ENCODE results near the gene INTS2.
"Not testable (repeated sequence)": the region's sequence is repeated elsewhere in the genome, so short reads cannot be mapped to it uniquely, and the experiment has no call there.

The INTS2 gene, protein sequence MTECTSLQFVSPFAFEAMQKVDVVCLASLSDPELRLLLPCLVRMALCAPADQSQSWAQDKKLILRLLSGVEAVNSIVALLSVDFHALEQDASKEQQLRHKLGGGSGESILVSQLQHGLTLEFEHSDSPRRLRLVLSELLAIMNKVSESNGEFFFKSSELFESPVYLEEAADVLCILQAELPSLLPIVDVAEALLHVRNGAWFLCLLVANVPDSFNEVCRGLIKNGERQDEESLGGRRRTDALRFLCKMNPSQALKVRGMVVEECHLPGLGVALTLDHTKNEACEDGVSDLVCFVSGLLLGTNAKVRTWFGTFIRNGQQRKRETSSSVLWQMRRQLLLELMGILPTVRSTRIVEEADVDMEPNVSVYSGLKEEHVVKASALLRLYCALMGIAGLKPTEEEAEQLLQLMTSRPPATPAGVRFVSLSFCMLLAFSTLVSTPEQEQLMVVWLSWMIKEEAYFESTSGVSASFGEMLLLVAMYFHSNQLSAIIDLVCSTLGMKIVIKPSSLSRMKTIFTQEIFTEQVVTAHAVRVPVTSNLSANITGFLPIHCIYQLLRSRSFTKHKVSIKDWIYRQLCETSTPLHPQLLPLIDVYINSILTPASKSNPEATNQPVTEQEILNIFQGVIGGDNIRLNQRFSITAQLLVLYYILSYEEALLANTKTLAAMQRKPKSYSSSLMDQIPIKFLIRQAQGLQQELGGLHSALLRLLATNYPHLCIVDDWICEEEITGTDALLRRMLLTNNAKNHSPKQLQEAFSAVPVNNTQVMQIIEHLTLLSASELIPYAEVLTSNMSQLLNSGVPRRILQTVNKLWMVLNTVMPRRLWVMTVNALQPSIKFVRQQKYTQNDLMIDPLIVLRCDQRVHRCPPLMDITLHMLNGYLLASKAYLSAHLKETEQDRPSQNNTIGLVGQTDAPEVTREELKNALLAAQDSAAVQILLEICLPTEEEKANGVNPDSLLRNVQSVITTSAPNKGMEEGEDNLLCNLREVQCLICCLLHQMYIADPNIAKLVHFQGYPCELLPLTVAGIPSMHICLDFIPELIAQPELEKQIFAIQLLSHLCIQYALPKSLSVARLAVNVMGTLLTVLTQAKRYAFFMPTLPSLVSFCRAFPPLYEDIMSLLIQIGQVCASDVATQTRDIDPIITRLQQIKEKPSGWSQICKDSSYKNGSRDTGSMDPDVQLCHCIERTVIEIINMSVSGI

DNA sequence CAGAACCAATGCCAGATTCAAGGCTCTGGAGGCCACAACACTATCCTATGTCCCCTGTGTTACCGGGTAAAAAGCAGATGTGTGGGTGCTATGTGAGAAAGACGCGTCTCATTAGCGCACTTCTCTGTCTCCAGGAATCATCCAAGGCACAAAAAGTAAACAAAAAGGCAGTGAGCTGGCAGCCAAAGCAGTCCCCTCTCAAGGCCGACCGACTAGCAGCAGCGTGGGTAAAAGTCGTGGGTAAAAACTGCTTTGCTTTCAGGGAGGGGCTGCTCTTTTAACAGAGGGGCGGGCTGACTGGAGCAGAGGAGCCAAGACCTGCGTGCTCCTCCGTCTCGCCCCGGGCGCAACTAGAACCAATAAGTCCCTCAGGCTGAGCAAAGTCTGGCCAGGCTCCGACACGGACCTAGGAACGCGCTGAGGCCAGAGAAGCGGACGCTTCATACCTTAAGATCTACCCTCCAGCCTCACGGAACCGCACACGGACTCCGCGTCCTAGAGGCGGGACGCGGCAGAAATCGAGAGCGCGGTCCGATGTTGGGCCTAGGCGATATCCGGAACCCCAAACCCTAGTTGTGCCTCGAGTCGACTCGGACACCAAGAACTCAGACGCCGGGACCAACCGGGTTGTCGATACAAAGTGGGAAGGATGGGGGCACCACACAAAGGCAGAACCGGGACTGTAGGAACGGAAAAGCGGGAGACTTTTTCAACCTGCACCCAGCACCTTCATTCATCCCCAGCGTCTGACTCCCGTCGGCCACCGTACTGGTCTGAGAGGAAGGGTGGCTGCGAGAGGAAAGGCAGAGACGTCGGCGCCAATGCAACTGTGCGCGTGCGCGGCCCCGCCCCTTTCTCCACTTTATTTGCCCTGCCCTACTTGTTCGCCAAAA, at the start of gene INTS2:
INTS2 (minus strand) TSS at position 775 of the 893 bp plus-strand sequence. CDS start 1,338 bp downstream, outside the sequence.
- DNase-seq (ENCODE audit: low spot score), result peak; percentile 93

DNA sequence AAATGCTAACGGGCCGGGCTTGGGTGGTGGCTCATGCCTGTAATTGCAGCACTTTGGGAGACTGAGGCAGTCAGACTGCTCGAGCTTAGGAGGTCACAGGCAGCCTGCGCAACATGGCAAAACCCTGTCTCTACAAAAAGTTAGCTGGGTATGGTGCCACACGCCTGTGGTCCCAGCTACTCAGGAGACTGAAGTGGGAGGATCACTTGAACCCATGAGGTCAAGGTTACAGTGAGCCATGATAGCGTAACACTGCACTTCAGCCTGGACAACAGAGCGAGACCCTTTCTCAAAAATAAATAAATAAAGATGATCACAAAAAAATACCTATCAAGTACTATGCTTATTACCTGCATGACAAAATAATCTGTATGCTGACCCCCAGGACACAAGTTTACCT, 46.3 kb upstream of the INTS2 start:
- DNase-seq (ENCODE audit: low spot score), result no peak

DNA sequence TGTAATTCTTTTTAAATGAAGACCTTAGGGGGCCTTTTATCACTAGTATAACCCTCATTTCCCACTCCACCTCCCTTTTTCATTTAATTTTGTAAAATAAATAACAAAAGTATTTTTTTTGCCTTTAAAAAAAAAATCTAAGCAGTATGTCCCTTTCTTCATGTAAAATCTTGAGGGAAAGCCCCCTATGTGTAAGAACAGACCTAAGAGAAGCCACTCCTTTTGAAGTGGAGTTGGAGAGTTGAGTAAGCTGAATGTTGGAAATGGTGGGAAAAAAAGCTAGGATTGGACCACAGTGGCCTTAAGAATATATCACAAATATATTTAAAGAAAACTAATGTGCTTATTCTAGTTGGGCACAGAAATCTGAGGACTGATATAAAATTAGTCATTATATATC, 44.5 kb upstream of the INTS2 start:
- DNase-seq (ENCODE audit: low spot score), result no peak

DNA sequence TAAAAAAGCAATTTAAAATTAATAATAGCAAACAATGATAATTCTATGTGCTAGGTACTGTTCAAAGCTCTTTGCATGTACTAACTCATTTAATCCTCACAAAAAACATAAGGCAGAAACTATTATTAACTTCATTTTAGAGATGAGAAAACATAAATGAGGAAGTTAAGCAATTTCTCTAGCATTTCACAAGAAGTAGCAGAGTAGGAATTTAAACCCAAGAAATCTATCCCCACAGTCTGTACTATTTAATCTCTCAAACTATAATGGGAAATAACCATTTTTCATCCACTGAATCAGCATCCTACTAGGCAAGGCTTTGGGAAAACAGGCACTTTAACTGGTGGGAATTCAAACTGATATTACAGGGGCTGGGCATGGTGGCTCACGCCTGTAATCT, 42.2 kb upstream of the INTS2 start:
- no peak for DNase-seq (ENCODE audit: low spot score)

DNA sequence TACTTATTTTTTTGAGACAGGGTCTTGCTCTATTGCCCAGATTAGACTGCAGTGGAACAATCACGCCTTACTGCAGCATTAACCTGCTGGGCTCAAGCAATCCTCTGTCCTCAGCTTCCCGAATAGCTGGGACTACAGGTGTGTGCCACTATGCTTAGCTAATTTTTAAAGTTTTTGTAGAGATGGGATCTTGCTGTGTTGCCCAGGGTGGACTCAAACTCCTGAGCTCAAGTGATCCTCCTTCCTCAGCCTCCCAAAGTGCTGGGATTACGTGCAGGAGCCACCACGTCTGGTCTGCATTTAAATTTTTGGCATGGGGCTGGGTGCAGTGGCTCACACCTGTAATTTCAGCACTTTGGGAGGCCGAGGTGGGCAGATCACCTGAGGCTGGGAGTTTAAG, 41.0 kb upstream of the INTS2 start:
- no peak for DNase-seq (ENCODE audit: low spot score)

DNA sequence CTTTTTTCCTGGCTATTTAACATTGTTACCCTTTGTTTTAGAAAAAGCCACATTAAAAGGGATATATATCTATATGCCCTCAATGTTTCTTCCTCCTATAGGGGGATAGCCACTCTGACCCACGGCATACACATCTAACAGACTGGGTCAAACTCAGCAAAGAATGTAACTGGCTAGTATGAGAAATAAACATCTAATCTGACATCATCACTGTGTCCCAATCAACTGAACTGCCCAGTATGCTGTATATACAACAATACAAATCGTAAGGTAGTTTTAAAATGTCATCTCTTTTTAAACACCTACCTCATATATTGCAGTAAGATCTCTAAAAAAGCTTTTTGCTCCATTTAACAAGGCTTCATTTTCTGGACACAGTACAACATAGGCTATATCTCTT, 39.9 kb upstream of the INTS2 start:
- DNase-seq (ENCODE audit: low spot score), result no peak

DNA sequence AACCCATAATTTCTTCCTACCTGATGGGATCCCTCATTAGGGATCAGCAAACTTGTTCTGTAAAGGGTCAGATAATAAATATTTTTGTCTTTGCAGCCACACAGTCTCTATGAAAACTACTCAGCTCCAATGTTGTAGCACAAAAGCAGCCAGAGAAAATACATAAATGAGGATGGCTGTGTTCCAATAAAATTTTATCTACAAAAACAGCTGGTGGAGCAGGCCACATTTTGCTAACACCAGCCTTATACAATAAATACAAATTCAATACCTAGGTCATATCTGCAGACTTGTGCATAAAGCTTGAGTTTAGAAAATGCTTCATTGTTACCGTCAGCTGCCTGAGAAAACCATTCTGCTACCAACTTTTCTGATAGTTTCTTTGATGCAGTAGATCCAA, 38.4 kb upstream of the INTS2 start:
- DNase-seq (ENCODE audit: low spot score), result no peak

DNA sequence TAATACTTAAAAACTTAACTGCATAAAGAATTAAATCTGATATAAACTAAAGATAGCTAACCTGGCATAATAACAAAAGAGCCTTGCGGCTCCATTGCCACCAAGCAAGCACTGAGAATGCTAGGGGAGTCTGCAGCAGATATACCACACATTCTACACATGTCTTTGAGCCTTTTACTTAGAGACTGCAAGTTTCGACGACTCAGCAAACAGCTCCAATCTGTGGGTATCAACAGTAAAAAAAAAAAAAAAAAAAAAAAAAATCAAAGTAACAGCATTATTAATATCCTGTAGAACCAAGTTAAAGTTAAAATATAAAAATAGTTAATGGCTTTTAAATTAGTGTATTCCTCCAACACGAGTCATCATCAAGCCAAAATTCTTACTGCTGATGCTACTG, 27.8 kb upstream of the INTS2 start:
- DNase-seq (ENCODE audit: low spot score), result no peak

DNA sequence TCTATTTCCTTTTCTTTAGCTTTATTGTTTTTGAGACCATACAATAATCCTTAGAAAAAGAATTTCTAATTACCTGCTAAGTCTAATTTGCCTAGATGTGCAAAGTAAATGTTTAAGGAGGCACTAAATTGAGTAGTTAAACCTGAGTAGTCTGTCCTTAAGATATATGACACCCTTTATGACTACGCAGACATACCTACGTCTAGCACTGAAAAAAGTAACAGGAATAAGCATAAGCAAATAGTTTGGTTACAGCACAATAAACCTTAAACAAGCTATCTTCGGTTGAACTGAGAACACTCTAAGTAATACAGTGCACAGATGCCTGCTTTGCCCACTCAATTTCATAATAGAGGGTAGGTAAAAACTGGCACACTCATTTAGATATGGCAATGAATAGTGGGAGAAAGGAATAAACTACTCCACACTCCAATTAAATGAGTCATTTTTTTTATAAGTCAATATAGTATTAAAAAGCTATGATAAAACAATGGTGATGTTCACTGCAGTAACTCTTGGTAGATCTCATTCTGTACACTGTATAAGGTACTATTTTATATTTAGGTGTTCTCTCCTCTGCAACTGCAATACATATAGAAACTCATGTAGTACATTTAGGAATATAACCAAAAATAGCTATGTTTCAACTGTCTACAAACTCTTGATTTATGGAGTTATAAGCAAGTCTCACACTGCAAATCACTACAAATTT, 19.7 kb upstream of the INTS2 start:
- no peak for DNase-seq (ENCODE audit: low spot score)

DNA sequence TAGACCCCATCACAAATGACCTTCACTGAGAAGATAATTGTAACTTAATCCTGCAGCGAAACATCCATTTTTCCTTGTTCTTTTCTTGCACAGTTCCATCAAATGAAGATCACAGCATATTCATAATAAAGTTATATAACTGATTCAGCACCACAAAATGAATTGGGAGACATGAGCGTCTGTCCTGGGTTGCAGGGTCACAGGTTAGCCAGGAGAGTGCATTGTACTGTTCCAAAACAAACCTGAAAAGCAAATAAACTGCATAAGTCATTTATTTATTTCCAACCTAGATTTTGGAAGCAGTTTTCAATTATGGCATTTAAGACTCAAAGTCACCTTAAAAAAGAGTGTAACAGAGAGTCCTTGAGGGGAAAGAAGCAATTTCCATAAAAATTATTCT, 18.6 kb upstream of the INTS2 start:
- DNase-seq (ENCODE audit: low spot score), result no peak

DNA sequence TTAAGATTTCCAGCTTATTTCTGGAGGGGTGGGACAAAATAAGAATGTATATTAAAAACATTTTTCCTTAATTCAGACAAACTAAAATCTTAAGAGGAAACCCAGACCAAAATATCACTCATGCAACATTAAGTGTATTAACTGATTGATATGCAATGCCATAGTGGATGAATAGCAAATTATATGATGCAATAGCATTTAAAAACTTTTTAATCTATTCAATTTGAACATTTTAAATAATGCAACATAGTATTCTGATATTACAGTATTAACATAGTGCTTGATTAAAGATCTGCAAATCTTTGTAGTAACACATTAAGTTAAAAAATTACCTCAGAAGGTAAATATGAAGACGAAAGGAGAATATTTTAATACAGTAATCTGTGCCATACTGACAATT, 15.3 kb upstream of the INTS2 start:
- no peak for DNase-seq (ENCODE audit: low spot score)

DNA sequence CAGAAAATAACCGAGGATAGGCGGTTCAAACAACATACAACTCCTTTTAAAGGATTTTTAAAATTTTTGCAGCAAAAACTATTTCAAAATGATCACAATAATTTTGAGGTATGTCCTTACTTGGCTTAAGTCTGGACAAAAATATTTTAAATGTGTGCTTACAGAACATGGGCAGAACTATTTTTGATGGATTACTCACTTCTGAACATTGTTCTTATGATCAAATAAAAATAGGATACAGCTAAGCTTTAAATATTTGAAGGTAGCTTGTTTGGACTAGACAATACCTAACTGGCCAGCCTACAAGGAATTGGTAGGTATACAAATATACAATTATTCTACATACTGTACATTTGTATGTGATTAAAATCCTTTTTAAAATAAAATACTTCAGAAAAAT, 14.3 kb upstream of the INTS2 start:
- DNase-seq (ENCODE audit: low spot score), result no peak

DNA sequence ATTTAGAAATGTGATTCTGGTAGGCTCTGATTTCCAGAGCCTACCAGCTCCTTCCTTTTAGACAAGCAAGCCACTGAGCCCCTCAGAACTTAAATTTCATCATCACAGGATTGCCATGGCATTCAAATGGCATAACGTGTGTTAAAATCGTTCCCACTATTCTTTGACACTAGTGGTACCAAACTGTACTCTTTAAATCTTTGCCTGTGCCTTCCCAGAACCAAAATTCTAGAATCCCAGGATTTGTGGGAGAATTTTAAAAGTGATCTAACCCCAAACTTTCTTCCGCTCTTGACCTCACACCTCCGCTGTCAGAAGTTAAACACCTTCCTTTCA, 287 bp upstream of the INTS2 start:
- DNase-seq (ENCODE audit: low spot score), result no peak

DNA sequence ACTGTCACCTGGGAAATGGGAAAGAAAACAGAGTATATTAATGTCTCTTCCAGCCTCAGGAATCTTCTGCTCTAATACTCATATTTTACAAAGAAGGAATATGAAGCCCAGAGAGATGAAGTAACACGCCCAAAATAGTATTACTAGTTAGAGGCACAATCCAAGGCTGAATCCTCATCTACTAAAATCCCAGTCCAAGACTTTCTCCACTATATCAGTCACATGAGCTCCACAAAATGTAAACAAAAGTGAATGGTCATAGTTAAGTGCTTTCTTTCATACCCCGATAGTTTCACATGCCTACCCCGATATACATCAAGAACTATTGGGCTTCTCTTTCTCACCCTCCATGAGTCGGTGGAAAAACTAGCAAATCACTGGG, 965 bp downstream of the INTS2 start:
- peak; percentile 51 for DNase-seq (ENCODE audit: low spot score)

DNA sequence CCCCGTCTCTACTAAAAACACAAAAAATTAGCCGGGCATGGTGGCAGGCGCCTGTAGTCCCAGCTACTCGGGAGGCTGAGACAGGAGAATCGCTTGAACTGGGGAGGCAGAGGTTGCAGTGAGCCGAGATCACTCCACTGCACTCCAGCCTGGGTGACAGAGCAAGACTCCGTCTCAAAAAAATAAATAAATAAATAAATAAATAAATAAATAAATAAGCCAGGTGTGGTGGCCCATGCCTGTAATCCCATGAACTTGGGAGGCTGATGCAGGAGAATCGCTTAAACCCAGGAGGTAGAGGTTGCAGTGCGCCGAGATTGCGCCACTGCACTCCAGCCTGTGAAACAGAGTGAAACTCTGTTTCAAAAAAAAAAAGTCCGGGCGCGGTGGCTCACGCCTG, 12.6 kb downstream of the INTS2 start:
- not testable (repeated sequence) for DNase-seq (ENCODE audit: low spot score)

DNA sequence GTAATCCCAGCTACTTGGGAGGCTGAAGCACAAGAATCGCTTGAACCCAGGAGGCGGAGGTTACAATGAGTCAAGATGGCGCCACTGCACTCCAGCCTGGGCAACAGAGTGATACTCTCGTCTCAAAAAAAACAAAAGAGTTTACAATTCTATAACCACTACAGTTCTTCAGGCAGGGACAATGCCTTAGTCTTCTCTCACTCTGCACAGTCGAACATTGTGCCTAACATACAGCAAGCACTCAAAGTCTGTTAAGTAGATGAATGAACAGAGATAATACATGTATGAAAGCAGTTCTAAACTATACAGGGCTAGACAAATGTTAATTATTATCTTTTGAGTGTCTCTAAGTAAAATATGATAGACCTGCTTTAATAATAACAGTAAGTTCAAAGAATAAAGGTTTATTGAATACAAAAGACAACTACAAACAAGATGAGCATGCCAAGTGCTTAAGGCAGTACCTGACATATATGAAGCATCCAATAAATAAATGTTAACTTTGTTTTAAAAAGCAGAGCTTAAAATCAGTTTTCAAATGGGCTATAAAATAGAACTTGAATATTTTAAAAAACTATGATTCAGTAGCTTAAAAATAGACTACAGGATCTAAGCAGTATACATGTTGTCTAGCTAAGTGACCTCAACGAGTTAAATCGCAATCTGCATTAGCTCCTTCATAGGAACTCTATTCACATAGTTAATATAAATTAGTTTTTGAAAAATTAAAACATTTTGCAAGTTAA, 19.3 kb downstream of the INTS2 start:
- DNase-seq (ENCODE audit: low spot score), result no peak

DNA sequence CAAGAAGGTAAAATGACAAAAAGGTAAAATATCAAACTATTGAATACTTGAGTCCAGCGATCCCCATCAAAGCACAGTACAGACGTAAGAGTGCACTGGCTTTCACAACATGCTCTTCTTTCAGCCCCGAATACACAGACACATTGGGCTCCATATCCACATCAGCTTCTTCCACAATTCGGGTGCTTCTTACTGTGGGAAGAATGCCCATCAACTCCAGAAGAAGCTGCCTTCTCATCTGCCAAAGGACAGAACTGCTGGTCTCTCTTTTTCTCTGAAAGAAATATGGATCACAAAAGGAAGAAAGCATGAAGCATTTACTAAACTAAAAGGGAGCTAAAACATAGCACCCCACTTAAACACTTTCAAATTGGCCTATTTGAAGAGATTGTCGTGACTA, 20.4 kb downstream of the INTS2 start:
- no peak for DNase-seq (ENCODE audit: low spot score)

DNA sequence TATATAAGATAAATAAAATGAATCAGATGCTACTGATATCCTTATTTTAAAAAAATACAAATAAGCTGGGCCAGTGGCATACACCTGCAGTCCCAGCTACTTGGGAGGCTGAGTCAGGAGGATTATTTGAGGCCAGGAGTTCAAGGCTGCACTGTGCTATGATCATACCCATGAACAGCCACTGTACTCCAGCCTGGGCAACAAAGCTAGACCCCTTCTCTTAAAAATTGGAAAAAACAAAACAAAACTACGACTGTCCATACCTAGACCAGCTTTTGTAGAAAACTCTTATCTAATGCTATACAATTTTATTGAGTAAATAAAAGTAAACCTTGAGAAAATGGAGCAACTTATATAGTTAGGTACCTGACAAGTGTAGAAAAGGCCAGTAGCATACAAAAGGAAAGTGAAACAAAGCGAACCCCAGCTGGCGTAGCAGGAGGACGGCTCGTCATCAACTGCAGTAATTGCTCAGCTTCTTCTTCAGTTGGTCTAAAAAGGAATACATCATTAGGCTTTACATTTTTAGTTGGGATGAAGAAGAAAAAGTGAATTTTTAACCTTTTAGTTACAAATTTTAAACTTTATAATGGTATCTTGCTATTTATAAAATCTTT, 23.6 kb downstream of the INTS2 start:
- DNase-seq (ENCODE audit: low spot score), result peak; percentile 24

DNA sequence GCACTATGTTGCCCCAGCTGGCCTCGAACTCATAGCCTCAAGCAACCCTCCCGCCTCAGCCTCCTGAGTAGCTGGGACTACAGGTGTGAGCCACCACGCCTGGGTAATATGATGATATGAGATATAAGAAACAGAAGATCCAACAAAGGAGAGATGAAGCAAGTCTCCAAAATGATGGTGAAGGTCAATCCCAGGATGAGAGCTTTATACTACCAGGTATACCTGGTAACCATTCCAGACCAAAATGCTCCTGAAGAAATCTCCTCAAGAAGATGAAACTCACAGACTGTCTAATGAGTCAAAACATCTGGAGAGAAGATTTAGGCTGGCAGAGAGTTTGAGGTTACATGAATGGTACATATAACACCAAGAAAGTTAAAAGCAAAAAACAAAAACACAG, 24.5 kb downstream of the INTS2 start:
- DNase-seq (ENCODE audit: low spot score), result no peak
